Right hindlimb (tissue), 1 donor: ENCODE data around the gene SFSWAP.

Experiments
- DNase-seq: peaks from one replicate; pipeline ENCODE4 v3.0.0-alpha.2; 2018

Gene SFSWAP

GRCh38 chr12:131824450-131824849 lies 113.6 kb downstream of the SFSWAP start:
- no peak for DNase-seq

DNA sequence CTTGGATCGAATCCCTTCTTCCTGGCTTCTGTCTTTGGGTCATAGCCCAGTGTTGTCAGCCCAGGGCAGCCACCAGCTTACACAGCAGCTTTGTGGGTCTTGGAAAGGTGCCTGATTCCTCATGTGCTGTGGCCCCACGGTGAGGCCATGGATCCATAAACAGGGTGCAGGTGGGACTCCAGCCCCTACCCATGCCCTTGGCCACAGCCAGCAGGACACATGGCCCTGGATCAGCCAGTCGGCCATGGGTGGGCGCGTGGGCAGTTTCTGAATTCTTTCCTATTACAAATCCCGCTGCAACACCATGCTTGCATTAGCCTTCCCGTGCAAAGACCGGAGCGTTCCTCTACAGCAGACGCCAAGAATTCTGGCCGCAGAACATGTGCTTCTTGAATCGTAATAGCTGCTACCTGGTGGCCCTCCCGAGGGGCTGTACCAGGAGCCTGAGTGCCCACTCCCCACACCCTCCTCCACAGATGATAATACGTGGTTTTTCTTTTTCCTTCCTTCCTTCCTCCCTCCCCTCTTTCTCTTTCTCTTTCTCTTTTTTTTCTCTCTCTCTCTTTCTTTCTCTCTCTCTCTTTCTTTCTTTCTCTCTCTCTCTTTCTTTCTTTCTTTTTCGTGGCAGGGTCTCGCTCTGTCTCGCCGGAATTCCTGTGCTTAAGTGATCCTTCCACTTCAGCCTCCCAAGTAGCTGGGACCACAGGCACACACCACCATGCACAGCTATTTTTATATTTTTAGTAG lies 114.4 kb downstream of the SFSWAP start:
- DNase-seq, result no peak

DNA sequence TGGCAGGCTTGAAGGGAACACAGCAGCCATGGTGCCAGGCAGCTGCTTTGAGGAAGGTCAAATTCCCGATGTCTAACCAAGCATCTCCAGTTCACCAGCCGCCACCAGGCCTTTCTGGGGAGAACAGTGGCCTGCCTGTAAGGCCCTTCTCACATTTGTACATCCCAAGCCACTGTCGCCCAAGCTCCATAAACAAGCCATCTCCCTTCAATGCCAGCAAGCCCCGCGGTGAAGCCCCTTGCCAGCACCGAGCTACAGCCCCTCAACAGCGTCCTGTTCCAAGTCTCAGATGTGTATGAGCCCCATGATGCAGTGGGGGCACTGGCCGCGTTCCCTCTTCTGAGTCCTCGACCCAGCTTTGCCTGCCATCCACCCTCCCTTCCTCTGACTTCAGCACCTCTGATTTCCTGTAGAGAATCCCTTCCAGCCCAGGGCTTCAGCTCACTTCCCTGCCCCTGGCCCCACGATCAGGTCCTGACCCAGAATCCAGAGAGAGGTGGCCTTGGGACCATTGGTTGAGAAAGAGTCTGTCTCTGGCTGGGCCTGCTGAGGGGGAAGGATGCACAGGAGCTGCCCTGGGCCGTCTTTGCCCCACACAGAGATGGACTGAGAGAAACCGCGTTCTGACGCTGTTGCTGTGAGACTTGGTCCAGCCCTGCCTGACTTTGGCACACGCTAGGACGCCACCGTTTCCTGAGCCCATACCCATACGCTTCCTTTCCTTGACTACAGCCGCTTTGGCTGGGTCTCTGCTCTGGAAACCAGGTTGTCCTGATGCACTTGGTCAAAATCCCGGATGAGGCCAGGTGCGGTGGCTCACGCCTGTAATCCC lies 115.4 kb downstream of the SFSWAP start:
- no peak for DNase-seq

GRCh38 chr12:131827961-131828534 lies 117.2 kb downstream of the SFSWAP start, which contains the start of gene MMP17:
TSS of gene MMP17 (plus strand) at chr12:131828393. CDS start at chr12:131828495, 102 bp downstream.
- peak; percentile 61 for DNase-seq

DNA sequence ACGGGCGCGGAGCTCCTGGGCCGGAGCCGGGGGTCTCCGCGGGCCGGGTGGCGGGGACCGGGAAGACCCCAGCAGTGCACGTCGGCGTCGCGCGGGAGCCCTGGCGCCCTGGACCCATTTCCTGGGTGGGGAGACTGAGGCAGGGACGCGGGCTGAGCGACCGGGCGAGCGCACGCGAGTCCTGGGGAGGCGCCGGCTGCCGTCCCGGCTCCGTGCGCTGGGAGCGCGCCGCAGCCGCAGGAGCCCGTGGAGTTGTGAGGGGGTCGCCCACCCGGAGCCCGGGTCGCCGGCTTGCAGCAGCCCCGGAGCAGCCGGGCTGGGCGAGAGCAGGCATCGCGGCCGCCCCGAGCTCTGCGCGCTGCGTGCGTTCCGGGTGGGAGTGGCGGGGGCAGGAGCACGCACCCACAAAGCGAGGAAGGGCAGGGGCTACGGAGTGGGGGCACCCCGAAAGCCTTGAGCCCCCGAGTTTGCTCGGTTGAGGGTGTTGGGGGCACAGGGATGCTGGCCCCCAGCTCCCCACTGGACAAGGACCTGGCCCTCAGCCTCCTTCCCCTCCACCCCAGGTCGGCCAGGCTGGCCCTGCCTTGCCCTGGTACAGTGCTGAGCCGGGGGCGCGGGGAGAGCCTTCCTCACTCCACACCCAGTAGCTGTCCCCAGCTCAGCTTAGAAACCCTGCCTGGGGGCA lies 117.9 kb downstream of the SFSWAP start:
- DNase-seq, result no peak

DNA sequence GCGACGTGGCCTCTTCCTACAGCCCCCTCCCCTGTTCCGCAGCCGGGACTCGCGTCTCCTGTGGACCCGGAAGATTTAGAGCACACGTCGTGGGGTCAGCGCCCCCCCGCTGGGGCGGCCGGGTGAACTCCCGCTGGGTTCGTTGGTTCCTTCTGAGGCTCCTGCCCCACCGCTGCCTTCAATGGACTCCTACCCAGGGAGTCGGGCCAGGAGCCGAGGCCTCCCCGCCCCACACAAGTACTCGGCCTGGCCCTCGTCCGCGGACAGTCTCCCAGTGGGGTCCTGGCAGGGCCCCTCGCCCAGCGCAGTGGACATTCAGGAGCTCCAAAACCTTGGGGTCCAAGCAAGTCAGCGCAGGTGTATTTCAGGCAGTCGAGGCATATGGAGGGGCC lies 118.5 kb downstream of the SFSWAP start:
- no peak for DNase-seq

DNA sequence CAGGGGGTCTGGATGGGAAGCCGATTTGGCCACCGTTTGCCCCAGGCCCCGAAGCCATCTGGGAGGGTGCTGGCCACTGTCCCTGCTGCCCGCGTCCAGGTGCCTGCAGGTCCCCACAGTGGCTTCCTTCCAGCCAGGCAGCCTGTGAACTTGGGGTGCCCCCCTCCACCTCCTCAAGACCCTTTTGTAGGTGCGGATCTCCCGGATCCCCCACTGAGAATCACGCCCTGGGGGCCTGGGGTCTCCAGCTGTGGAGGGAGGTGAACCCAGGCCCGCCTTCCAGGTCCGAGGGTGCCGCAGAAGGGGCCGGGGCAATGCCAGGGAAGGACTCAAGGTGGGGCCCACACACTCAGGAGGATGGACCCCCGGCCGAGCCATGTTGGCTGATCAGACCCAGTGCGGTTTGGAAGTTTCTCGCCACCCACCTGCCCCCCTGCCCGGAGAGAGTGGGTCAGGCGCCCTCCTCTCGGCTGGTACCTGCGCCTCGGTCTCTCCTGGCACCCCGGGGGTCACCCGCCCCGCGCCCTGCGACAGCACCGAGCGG lies 119.0 kb downstream of the SFSWAP start:
- DNase-seq, result no peak

GRCh38 chr12:131830335-131830913 lies 119.5 kb downstream of the SFSWAP start:
- DNase-seq, result peak; percentile 86

- DNase-seq, result no peak
These were observed 120.2 kb downstream of the SFSWAP start for GRCh38 chr12:131830914-131831571.

DNA sequence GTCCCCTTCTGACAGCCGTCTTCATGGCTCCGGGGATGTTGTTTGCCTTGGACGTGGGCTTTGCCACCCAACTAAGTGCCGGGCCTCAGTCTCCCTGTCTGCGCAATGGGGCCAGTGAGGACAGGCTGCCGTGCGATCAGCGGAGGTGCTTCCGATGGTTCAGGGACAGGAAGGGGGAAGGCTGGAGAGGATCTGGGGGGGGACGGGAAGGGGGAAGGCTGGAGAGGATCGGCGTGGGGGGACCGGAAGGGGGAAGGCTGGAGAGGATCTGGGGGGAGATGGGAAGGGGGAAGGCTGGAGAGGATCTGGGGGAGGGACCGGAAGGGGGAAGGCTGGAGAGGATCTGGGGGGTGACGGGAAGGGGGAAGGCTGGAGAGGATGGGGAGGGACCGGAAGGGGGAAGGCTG lies 120.7 kb downstream of the SFSWAP start:
- DNase-seq, result peak; percentile 87

- DNase-seq, result peak; percentile 58
These were observed 121.7 kb downstream of the SFSWAP start for GRCh38 chr12:131832321-131833231.

DNA sequence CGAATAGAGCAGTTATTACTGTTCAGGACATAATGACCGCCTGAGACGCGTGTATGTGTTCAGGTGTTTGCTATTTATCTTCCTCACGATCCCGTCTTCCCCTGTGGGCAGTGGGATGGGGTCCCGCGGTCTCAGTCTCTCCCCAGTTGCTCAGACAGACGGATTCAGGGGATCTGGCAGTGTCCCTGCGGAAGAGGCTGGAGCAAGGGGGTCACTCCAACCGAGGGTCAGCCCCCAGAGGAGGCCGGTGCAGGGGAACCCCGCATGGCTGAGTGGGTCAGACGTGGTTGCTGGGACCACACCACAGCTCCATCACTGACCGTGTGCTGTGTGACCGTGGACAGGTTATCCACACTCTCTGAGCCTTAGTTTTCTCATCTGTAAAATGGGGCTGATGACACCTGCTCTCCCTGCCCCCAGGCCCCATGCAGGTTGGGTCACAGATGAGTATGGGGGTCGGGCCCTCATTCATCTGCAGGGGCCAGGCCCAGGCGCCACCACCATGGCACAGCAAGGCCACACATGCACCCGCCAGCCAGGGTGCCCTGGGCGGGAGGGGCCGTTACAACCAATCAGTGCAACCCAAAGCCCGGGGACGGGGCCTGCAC lies 122.5 kb downstream of the SFSWAP start:
- no peak for DNase-seq

- DNase-seq, result no peak
These were observed 123.2 kb downstream of the SFSWAP start for GRCh38 chr12:131833896-131834641.

DNA sequence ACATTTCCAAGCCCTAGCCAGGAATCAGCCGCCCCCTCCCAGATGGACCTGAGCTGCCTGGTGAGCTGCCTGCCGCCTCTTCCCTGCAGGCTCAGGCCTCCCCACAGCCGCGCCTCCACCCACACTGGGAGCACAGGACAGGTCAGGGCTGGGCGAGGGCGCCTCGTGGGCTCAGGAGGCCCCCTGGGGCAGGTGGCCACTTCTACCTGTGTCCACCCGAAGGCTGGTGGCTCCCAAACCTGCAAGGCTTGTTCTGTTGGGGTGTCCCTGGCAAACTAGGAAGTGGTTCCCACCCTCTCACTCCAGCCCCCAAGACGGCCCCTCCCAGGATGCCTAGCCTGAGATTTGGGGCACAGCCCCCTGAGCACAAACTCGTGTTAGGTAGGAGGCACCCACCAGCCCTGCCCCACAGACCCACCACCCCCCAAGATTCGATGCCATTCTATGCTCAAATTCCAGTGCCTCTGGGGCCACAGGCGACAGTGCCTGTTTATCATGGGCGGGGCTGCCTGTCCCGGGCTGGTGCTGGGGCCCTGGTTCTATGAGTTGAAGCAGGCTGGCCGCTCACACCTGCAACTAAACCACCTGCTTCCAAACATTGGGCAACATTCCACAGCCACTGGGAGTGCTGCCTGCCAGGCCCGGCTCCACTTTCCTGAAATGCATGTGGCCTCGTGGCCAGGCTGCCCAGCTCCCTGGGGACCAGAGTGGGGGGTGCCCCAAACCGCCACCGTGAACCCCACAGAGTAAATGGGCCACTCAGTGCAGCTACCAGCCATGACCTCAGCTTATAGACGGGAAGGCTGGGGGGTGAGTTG lies 124.1 kb downstream of the SFSWAP start:
- DNase-seq, result no peak

- DNase-seq, result no peak
These were observed 124.8 kb downstream of the SFSWAP start for GRCh38 chr12:131835616-131836171.

DNA sequence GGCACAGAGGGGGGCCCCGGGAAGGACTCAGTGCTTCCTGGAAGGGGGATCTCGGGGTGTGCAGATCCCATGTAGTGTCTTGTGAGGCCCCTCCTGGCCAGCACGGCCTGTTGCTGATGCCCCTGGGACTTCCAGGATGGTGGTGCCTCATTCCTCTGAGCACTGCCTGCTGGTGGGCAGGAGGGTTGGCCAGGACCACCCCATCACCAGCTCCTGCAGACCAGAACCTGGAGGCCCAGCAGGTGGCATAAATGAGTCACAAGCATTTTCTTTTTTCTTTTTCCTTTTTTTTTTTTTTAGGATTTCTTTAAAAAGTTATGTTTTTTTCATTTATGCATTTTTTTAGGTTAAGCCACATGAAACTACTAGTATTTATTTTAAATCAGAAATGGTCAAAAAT lies 125.3 kb downstream of the SFSWAP start:
- no peak for DNase-seq

DNA sequence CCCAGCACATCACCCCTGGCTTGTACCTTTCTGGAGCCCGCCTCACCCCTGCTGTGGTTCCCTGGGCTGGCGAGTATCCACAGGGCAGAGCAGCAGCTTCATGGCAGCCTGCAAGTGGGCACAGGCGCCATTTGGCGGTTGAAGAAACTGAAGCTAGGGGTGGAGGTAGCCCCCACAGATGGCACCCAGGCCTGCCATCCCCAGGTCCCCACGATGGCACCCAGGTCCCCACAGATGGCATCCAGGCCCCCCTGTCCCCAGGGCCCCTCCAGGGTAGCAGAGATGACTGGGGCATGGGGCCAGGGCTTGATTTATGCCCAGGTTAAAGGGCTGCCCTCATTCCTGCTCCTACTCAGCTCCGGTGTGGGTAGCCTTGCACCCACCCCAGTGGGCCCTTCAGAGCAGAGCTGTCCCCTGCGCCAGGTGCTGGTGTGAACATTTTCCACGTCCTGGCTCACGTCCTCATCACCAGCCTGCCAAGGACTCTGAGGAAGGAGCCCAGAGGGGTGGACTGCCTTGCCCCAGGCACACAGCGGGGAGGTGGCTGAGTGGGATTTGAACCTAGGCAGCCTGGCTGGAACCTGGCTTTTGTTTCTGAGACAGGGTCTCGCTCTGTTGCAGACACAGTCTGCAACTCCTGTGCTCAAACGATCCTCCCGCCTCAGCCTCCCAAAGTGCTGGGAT lies 126.0 kb downstream of the SFSWAP start:
- no peak for DNase-seq
